Esophagus squamous epithelium (tissue), 5 donors: ENCODE measurements around the gene ARAF. TPM values are rescaled to one million over a fixed set of nuclear protein-coding genes. Genes with fewer than 3 reads are reported as not detected.

Experiments
- DNase-seq: peaks from one replicate; lab custom pipeline; 2025; lab: John Stamatoyannopoulos, UW
- H3K27ac ChIP-seq, 4 donors: fragments of 200-600 bp; sonication (generic); one replicate each; pipeline ENCODE4 v1.5.1; 2016 to 2019; ENCODE audit warnings: mild to moderate bottlenecking in 1 of 4
- H3K27me3 ChIP-seq, 4 donors: fragments of 200-600 bp; sonication (generic); 1 replicate in 3 of 4; 2 replicates in 1 of 4; pipeline versions ENCODE4 v1.5.1 to v1.6.0; 2017 to 2021; ENCODE audit warnings: antibody characterized with exemption in 1 of 4
- H3K36me3 ChIP-seq, 3 donors: fragments of 200-600 bp; sonication (generic); one replicate each; pipeline ENCODE4 v1.5.1; 2016 to 2019
- H3K4me1 ChIP-seq, 3 donors: fragments of 200-600 bp; sonication (generic); one replicate each; pipeline ENCODE4 v1.5.1; 2017 to 2019
- H3K4me3 ChIP-seq, 4 donors: fragments of 200-600 bp; sonication (generic); 1 replicate in 3 of 4; 2 replicates in 1 of 4; pipeline ENCODE4 v1.5.1; 2016 to 2019; ENCODE audit warnings: mild to moderate bottlenecking in 2 of 4, moderate library complexity in 1 of 4
- H3K9me3 ChIP-seq, 3 donors: fragments of 200-600 bp; sonication (generic); one replicate each; pipeline ENCODE4 v1.5.1; 2016 to 2019
- POLR2A ChIP-seq, 4 donors: fragments of 450-650 bp; IDR thresholded peaks; one replicate each; pipeline ENCODE4 v1.6.1; 2017; ENCODE audit warnings: antibody characterized with exemption in 4 of 4, mild to moderate bottlenecking in 4 of 4, moderate library complexity in 3 of 4
- WGBS, 2 donors: methylation state at CpG; one replicate each; pipeline ENCODE4 v1.1.5; 2018; 5-methylcytosine and 5-hydroxymethylcytosine counted together
- intact Hi-C: fragments of 100-400 bp; cut with DNase I; formaldehyde crosslinking; loops from one replicate; pipeline ENCODE4 v1.15.0; 2022
- small RNA-seq, 4 donors: library from RNA; depleted of rRNA; stranded (forward); fragments of <200 nt; gene quantifications; one replicate each; pipeline ENCODE3, GENCODE V24; 2016
- total RNA-seq, 4 donors: library from RNA; depleted of rRNA; stranded (reverse); fragments of >200 nt; gene quantifications; one replicate each; pipeline ENCODE4 v1.1.0, GENCODE V29; 2016
- TF ChIP-seq, protein P1 (sequence below), 6 experiments: fragments of 450-650 bp in 4 of 6; fragments of 200-600 bp in 2 of 6; sonication (generic) in 2 of 6; IDR thresholded peaks; one replicate each; pipeline ENCODE4 v1.5.1; 2016 to 2019; ENCODE audit warnings: antibody characterized with exemption in 6 of 6, mild to moderate bottlenecking in 4 of 6, moderate library complexity in 4 of 6
- donor health status: DM: yes; HTN: yes; CAD: no.

The ARAF gene
- total RNA-seq, 4 donors from 2014 or later = 19.8 to 37.4 (median 24.0) TPM

DNA sequence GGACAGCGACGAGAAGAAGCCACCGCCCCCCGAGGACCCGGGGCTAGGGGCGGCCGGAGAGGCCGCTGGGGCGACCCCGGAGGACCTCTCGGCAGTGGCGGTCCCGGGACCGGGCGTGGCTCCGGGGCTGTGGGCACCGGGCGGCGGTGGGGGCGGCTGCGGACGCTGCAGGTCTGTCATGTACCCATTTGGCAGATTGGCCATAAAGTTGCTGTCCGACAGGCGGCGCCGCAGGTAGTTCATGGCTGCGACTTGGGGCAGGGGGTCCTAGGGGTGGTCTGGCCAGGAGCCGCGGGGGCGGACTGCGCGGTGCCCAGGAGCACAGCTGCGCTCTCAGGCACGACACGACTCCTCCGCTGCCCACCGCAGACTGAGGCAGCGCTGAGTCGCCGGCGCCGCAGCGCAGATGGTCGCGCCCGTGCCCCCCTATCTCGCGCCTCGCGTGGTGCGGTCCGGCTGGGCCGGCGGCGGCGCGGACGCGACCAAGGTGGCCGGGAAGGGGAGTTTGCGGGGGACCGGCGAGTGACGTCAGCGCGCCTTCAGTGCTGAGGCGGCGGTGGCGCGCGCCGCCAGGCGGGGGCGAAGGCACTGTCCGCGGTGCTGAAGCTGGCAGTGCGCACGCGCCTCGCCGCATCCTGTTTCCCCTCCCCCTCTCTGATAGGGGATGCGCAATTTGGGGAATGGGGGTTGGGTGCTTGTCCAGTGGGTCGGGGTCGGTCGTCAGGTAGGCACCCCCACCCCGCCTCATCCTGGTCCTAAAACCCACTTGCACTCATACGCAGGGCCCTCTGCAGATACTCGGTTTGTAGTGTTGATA is 58.7 kb downstream of the ARAF start, which contains the start of gene SYN1:
Gene SYN1, minus strand, starts transcription at position 372 of the 817 bp plus-strand sequence. Its CDS starts 129 bp downstream, at position 243.
- peak within 1 kb of the TSS; percentile 16 to 59 (median 29) for H3K4me3 ChIP-seq

DNA sequence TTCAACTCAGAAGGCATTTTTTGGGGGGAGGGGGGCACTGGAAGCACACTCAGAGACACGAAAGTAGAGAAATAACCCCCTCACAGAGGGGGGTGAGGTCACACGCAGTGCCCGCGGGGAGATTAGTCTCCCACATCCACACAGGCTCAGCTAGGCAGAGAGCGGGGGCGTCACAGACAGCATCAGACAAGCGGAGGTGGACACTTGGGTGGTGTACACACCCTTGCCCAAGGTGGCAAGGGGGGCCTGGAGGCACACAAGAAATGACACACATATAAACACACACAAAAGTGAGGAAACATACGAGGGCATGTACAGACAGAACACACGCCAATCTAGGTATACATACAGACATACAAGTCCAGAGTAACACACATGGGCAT is 59.3 kb downstream of the ARAF start:
- Histone ChIP-seq H3K27me3 (peaks cover 0 to 15% (median 0%) of the 10 kb centered on the region in 4 donors), H3K9me3 (no peaks in the 10 kb centered on the region), H3K36me3 (no peaks in the 10 kb centered on the region), H3K27ac (no peak overlapping the region), H3K4me3 (no peak overlapping the region), H3K4me1 (peaks cover 0 to 15% (median 3%) of the 10 kb centered on the region in 3 donors)
- intact Hi-C loops = no loop called here
- TF ChIP-seq, protein P1, sequence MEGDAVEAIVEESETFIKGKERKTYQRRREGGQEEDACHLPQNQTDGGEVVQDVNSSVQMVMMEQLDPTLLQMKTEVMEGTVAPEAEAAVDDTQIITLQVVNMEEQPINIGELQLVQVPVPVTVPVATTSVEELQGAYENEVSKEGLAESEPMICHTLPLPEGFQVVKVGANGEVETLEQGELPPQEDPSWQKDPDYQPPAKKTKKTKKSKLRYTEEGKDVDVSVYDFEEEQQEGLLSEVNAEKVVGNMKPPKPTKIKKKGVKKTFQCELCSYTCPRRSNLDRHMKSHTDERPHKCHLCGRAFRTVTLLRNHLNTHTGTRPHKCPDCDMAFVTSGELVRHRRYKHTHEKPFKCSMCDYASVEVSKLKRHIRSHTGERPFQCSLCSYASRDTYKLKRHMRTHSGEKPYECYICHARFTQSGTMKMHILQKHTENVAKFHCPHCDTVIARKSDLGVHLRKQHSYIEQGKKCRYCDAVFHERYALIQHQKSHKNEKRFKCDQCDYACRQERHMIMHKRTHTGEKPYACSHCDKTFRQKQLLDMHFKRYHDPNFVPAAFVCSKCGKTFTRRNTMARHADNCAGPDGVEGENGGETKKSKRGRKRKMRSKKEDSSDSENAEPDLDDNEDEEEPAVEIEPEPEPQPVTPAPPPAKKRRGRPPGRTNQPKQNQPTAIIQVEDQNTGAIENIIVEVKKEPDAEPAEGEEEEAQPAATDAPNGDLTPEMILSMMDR (IDR thresholded peaks at IDR 0.05) = no peak
- TF ChIP-seq POLR2A (IDR thresholded peaks at IDR 0.05) = no peak
- WGBS, 2 donors = 65 to 80% methylated on average over 2 to 9 of the region's 9 CpGs
- no peak for DNase-seq

More for the DNA sequence above, 58.7 kb downstream of the ARAF start, which contains the start of gene SYN1:
- TF ChIP-seq, protein P1 (IDR thresholded peaks at IDR 0.05) = peak in 5 of 6 experiments; percentile 10 to 52 (median 19)
- TF ChIP-seq POLR2A (IDR thresholded peaks at IDR 0.05) = no peak
- Histone ChIP-seq H3K4me1 (peaks cover 0 to 15% (median 3%) of the 10 kb centered on the region in 3 donors), H3K27me3 (peaks cover 0 to 15% (median 0%) of the 10 kb centered on the region in 4 donors), H3K27ac (no peak within 1 kb of the TSS), H3K36me3 (no peaks in the 10 kb centered on the region), H3K9me3 (no peaks in the 10 kb centered on the region)
- intact Hi-C loops = no loop called here
- WGBS, 2 donors = 0% methylated on average over 9 of the region's 88 CpGs; no CpG with 5 or more reads in 1 of the 2 donors
- no peak for DNase-seq

Small RNAs within 50 kb of the gene (small RNA-seq; reads per million reads assigned to genes)
- gene MIR4769 = 0 reads per million in 4 donors

Other genes with a start within 250 kb of the ARAF start
- under 1 TPM in 2 of 4 donors, not detected in 2; 0.19 to 0.35 TPM for gene ZNF157, start 190.6 kb upstream of the ARAF start, total RNA-seq
- gene ZNF41, start 78.0 kb upstream of the ARAF start, total RNA-seq = 1 to 10 TPM; 6.0 to 9.1 (median 7.2) TPM
- gene TIMP1, start 21.2 kb downstream of the ARAF start, total RNA-seq = 10 to 100 TPM; 10.9 to 90.6 (median 36.7) TPM
- gene SYN1, start 58.7 kb downstream of the ARAF start, total RNA-seq = under 1 TPM in 1 of 4 donors, not detected in 3; 0.31 TPM
- gene CFP, start 68.7 kb downstream of the ARAF start, total RNA-seq = 1 to 10 TPM in 3 of 4 donors, under 1 TPM in 1; 0.83 to 3.8 (median 1.9) TPM
- gene ELK1, start 89.4 kb downstream of the ARAF start, total RNA-seq = 10 to 100 TPM; 11.4 to 22.6 (median 15.9) TPM
- 100 to 1,000 TPM in 2 of 4 donors, 10 to 100 TPM in 2; 44.1 to 128 (median 87.8) TPM for gene UXT, start 98.0 kb downstream of the ARAF start, total RNA-seq